ENCODE results near the gene ENSA. TPM values are rescaled to one million over a fixed set of nuclear protein-coding genes. Genes with fewer than 3 reads are reported as not detected.
A peak's percentile ranks its signal among the peaks of the same experiment; 100 is the strongest.

ENSA gene
- total RNA-seq, 4 donors from 2014 or later: 111 to 174 (median 158) TPM

- peaks cover 0 to 22% (median 6%) of the 10 kb centered on the region in 4 donors for H3K36me3 ChIP-seq
- no peaks in the 10 kb centered on the region for H3K9me3 ChIP-seq
- peaks cover 6 to 32% (median 15%) of the 10 kb centered on the region in 4 donors for H3K4me1 ChIP-seq
- no peaks in the 10 kb centered on the region for H3K27me3 ChIP-seq
- WGBS, 2 donors (ENCODE audit: low coverage in 1 of 2): 35 to 68% methylated on average over 4 to 15 of the region's 15 CpGs
- DNase-seq: no peak
- H3K27ac ChIP-seq: peak overlapping the region; percentile 98 to 99 (median 98)
- intact Hi-C loops (cut with DNase I; ENCODE audit: low total_unique reads): no loop called here
- in situ Hi-C loops (cut with MboI; ENCODE audit: low pct_ligation_motif_present in 1 of 4, low pct_unique_long_range_greater_than_20kb in 1 of 4, low sequenced_read_pairs in 3 of 4): no loop called here
- H3K4me3 ChIP-seq: peak overlapping the region; percentile 6 to 94 (median 86)
- TF ChIP-seq CTCF (IDR thresholded peaks at IDR 0.05) (no peak), POLR2AphosphoS5 (IDR thresholded peaks at IDR 0.05) (no peak), EP300 (IDR thresholded peaks at IDR 0.05; ENCODE audit: low read depth) (no peak), POLR2A (IDR thresholded peaks at IDR 0.05) (no peak)
Measured at GRCh38 chr1:150579945-150580642, 49.3 kb downstream of the ENSA start.

- intact Hi-C loops (cut with DNase I; ENCODE audit: low total_unique reads): no loop called here
- peaks cover 7 to 40% (median 22%) of the 10 kb centered on the region in 4 donors for H3K4me1 ChIP-seq
- no peak for TF ChIP-seq EP300 (IDR thresholded peaks at IDR 0.05; ENCODE audit: low read depth)
- peak; percentile 96 to 100 (median 100) for TF ChIP-seq POLR2AphosphoS5 (IDR thresholded peaks at IDR 0.05)
- peak in 4 of 5 experiments; percentile 7 to 34 (median 18) for TF ChIP-seq CTCF (IDR thresholded peaks at IDR 0.05)
- TF ChIP-seq POLR2A (IDR thresholded peaks at IDR 0.05): peak; percentile 99
Measured at GRCh38 chr1:150579110-150579944, 50.1 kb downstream of the ENSA start, which contains the start of gene MCL1. Gene MCL1 (minus strand): TSS chr1:150579610. CDS start chr1:150579530, 80 bp downstream.

GRCh38 chr1:150578272-150579109, 50.9 kb downstream of the ENSA start:
- peaks cover 16 to 49% (median 30%) of the 10 kb centered on the region in 4 donors for H3K4me1 ChIP-seq
- peak; percentile 54 for DNase-seq
- TF ChIP-seq CTCF (IDR thresholded peaks at IDR 0.05): no peak
- peak; percentile 65 to 83 (median 82) for TF ChIP-seq POLR2AphosphoS5 (IDR thresholded peaks at IDR 0.05)
- peak; percentile 27 for TF ChIP-seq POLR2A (IDR thresholded peaks at IDR 0.05)
- no peak for TF ChIP-seq EP300 (IDR thresholded peaks at IDR 0.05; ENCODE audit: low read depth)
- 0 to 3% methylated on average over 11 to 49 of the region's 50 CpGs for WGBS, 2 donors (ENCODE audit: low coverage in 1 of 2)
- H3K27ac ChIP-seq: peak overlapping the region; percentile 98 to 99 (median 98)
- no peaks in the 10 kb centered on the region for H3K9me3 ChIP-seq
- no peaks in the 10 kb centered on the region for H3K27me3 ChIP-seq
- in situ Hi-C loops (cut with MboI; ENCODE audit: low pct_ligation_motif_present in 1 of 4, low pct_unique_long_range_greater_than_20kb in 1 of 4, low sequenced_read_pairs in 3 of 4) (no loop called here), intact Hi-C loops (cut with DNase I; ENCODE audit: low total_unique reads) (no loop called here)
- peaks cover 0 to 37% (median 12%) of the 10 kb centered on the region in 4 donors for H3K36me3 ChIP-seq
- H3K4me3 ChIP-seq: peak overlapping the region; percentile 85 to 97 (median 91)

More at GRCh38 chr1:150579110-150579944, 50.1 kb downstream of the ENSA start, which contains the start of gene MCL1:
- peak; percentile 95 for DNase-seq
- WGBS, 2 donors (ENCODE audit: low coverage in 1 of 2): 0% methylated on average over 6 to 77 of the region's 94 CpGs
- peaks cover 0 to 30% (median 7%) of the 10 kb centered on the region in 4 donors for H3K36me3 ChIP-seq
- no peaks in the 10 kb centered on the region for H3K27me3 ChIP-seq
- peak within 1 kb of the TSS; percentile 98 to 99 (median 98) for H3K27ac ChIP-seq
- peak within 1 kb of the TSS; percentile 85 to 97 (median 91) for H3K4me3 ChIP-seq
- no peaks in the 10 kb centered on the region for H3K9me3 ChIP-seq
- in situ Hi-C loops (cut with MboI; ENCODE audit: low pct_ligation_motif_present in 1 of 4, low pct_unique_long_range_greater_than_20kb in 1 of 4, low sequenced_read_pairs in 3 of 4): no loop called here

Data from transverse colon (tissue), 4 donors.